T-helper 17 cell (primary cell): ENCODE results near the gene TRPC1. TPM values are rescaled to one million over a fixed set of nuclear protein-coding genes. Genes with fewer than 3 reads are reported as not detected.

Experiments used
- ATAC-seq: fragments of 150-1000 bp; cut with Tn5 transposase; 2 replicates; pipeline ENCODE4 v1.10.0; 2021; ENCODE audit warnings: mild to moderate bottlenecking, moderate library complexity
- DNase-seq, 3 donors: peaks; one replicate each; pipeline versions ENCODE4 v3.0.0 to v3.0.0-alpha.2; 2020 to 2021
- H3K9me3 ChIP-seq: one replicate; pipeline ENCODE4 v1.7.0; 2013; ENCODE audit warnings: low read length, mild to moderate bottlenecking; ENCODE audit not compliant: control insufficient read depth, poor library complexity, severe bottlenecking
- H3K27ac Mint-ChIP-seq: one replicate; pipeline ENCODE4 v1.8.0; 2022; ENCODE audit warnings: mild to moderate bottlenecking, moderate library complexity, mixed read lengths
- H3K27me3 Mint-ChIP-seq: one replicate; pipeline ENCODE4 v1.8.0; 2022; ENCODE audit warnings: mixed read lengths
- H3K36me3 Mint-ChIP-seq: one replicate; pipeline ENCODE4 v1.8.0; 2022; ENCODE audit warnings: low read depth, mixed read lengths
- H3K4me1 Mint-ChIP-seq: one replicate; pipeline ENCODE4 v1.8.0; 2022; ENCODE audit warnings: mild to moderate bottlenecking, mixed read lengths
- H3K4me3 Mint-ChIP-seq: one replicate; pipeline ENCODE4 v1.8.0; 2022; ENCODE audit warnings: mild to moderate bottlenecking, moderate library complexity, mixed read lengths
- total RNA-seq, 4 donors: library from RNA in 2 of 4; stranded (reverse) in 2 of 4; gene quantifications; one replicate each; pipeline ENCODE4 v1.2.3 and lab custom pipeline; 2022 to 2026

Gene TRPC1
- total RNA-seq, 2 donors from 2014 or later, result 3.3 to 5.1 TPM

GRCh38 chr3:142779591-142779990, 55.8 kb downstream of the TRPC1 start:
- Mint-ChIP-seq H3K4me3 (no peak overlapping the region), H3K27ac (no peak overlapping the region), H3K4me1 (no peaks in the 10 kb centered on the region), H3K27me3 (no peaks in the 10 kb centered on the region), H3K36me3 (peaks cover 5% of the 10 kb centered on the region)
- H3K9me3 ChIP-seq, result no peaks in the 10 kb centered on the region
- no peak for ATAC-seq
- DNase-seq, result no peak

GRCh38 chr3:142782616-142783015, 58.8 kb downstream of the TRPC1 start:
- Mint-ChIP-seq H3K27me3 (no peaks in the 10 kb centered on the region), H3K36me3 (peaks cover 3% of the 10 kb centered on the region), H3K27ac (no peak overlapping the region), H3K4me3 (no peak overlapping the region), H3K4me1 (no peaks in the 10 kb centered on the region)
- ATAC-seq (no peak), DNase-seq (no peak)
- H3K9me3 ChIP-seq, result no peaks in the 10 kb centered on the region

GRCh38 chr3:142784228-142784627, 60.4 kb downstream of the TRPC1 start:
- Mint-ChIP-seq H3K27ac (no peak overlapping the region), H3K27me3 (no peaks in the 10 kb centered on the region), H3K4me1 (no peaks in the 10 kb centered on the region), H3K36me3 (no peaks in the 10 kb centered on the region), H3K4me3 (no peak overlapping the region)
- no peaks in the 10 kb centered on the region for H3K9me3 ChIP-seq
- no peak for ATAC-seq
- DNase-seq, result no peak

- H3K36me3 Mint-ChIP-seq, result peaks cover 3% of the 10 kb centered on the region
- no peak overlapping the region for H3K4me3 Mint-ChIP-seq
Observed at GRCh38 chr3:142785996-142786395, 62.2 kb downstream of the TRPC1 start.

GRCh38 chr3:142787719-142788118, 63.9 kb downstream of the TRPC1 start:
- H3K9me3 ChIP-seq, result no peaks in the 10 kb centered on the region
- no peak overlapping the region for H3K27ac Mint-ChIP-seq
- H3K36me3 Mint-ChIP-seq, result peaks cover 3% of the 10 kb centered on the region
- no peak overlapping the region for H3K4me3 Mint-ChIP-seq
- DNase-seq (no peak), ATAC-seq (no peak)
- H3K4me1 Mint-ChIP-seq, result no peaks in the 10 kb centered on the region
- H3K27me3 Mint-ChIP-seq, result no peaks in the 10 kb centered on the region

More at GRCh38 chr3:142785996-142786395, 62.2 kb downstream of the TRPC1 start:
- no peak for ATAC-seq
- H3K27ac Mint-ChIP-seq, result no peak overlapping the region
- no peaks in the 10 kb centered on the region for H3K27me3 Mint-ChIP-seq
- H3K4me1 Mint-ChIP-seq, result no peaks in the 10 kb centered on the region
- H3K9me3 ChIP-seq, result no peaks in the 10 kb centered on the region
- DNase-seq, result no peak

GRCh38 chr3:142794508-142794907, 70.7 kb downstream of the TRPC1 start:
- no peak overlapping the region for H3K4me3 Mint-ChIP-seq

GRCh38 chr3:142795332-142795731, 71.5 kb downstream of the TRPC1 start:
- H3K9me3 ChIP-seq, result no peaks in the 10 kb centered on the region
- ATAC-seq (no peak), DNase-seq (no peak)
- peaks cover 2% of the 10 kb centered on the region for H3K4me1 Mint-ChIP-seq
- H3K36me3 Mint-ChIP-seq, result peaks cover 2% of the 10 kb centered on the region
- H3K27me3 Mint-ChIP-seq, result no peaks in the 10 kb centered on the region
- H3K27ac Mint-ChIP-seq, result no peak overlapping the region
- no peak overlapping the region for H3K4me3 Mint-ChIP-seq

More at GRCh38 chr3:142794508-142794907, 70.7 kb downstream of the TRPC1 start:
- peaks cover 2% of the 10 kb centered on the region for H3K4me1 Mint-ChIP-seq
- ATAC-seq (no peak), DNase-seq (no peak)
- peaks cover 5% of the 10 kb centered on the region for H3K36me3 Mint-ChIP-seq
- H3K27ac Mint-ChIP-seq, result no peak overlapping the region
- H3K9me3 ChIP-seq, result no peaks in the 10 kb centered on the region
- H3K27me3 Mint-ChIP-seq, result no peaks in the 10 kb centered on the region

GRCh38 chr3:142796823-142797222, 73.0 kb downstream of the TRPC1 start:
- Mint-ChIP-seq H3K27me3 (no peaks in the 10 kb centered on the region), H3K27ac (no peak overlapping the region), H3K4me3 (no peak overlapping the region), H3K4me1 (peaks cover 2% of the 10 kb centered on the region), H3K36me3 (peaks cover 2% of the 10 kb centered on the region)
- no peak for ATAC-seq
- DNase-seq, result no peak
- H3K9me3 ChIP-seq, result no peaks in the 10 kb centered on the region

GRCh38 chr3:142801746-142802145, 77.9 kb downstream of the TRPC1 start:
- Mint-ChIP-seq H3K27ac (no peak overlapping the region), H3K36me3 (peaks cover 5% of the 10 kb centered on the region), H3K4me3 (no peak overlapping the region), H3K4me1 (peaks cover 3% of the 10 kb centered on the region), H3K27me3 (no peaks in the 10 kb centered on the region)
- no peaks in the 10 kb centered on the region for H3K9me3 ChIP-seq
- ATAC-seq (no peak), DNase-seq (no peak)

GRCh38 chr3:142802891-142803290, 79.1 kb downstream of the TRPC1 start:
- Mint-ChIP-seq H3K27ac (no peak overlapping the region), H3K27me3 (no peaks in the 10 kb centered on the region)

GRCh38 chr3:142808103-142808917, 84.5 kb downstream of the TRPC1 start:
- H3K27ac Mint-ChIP-seq, result no peak overlapping the region
- ATAC-seq (no peak), DNase-seq (no peak)
- H3K36me3 Mint-ChIP-seq, result no peaks in the 10 kb centered on the region
- H3K9me3 ChIP-seq, result no peaks in the 10 kb centered on the region
- peaks cover 10% of the 10 kb centered on the region for H3K27me3 Mint-ChIP-seq
- no peak overlapping the region for H3K4me3 Mint-ChIP-seq
- no peaks in the 10 kb centered on the region for H3K4me1 Mint-ChIP-seq

More at GRCh38 chr3:142802891-142803290, 79.1 kb downstream of the TRPC1 start:
- Mint-ChIP-seq H3K4me3 (no peak overlapping the region), H3K36me3 (peaks cover 5% of the 10 kb centered on the region), H3K4me1 (peaks cover 3% of the 10 kb centered on the region)
- no peaks in the 10 kb centered on the region for H3K9me3 ChIP-seq
- DNase-seq, result no peak
- no peak for ATAC-seq

GRCh38 chr3:142809259-142809658, 85.4 kb downstream of the TRPC1 start:
- no peak overlapping the region for H3K27ac Mint-ChIP-seq
- DNase-seq, result no peak
- H3K4me3 Mint-ChIP-seq, result no peak overlapping the region
- H3K36me3 Mint-ChIP-seq, result no peaks in the 10 kb centered on the region
- H3K4me1 Mint-ChIP-seq, result no peaks in the 10 kb centered on the region
- no peak for ATAC-seq
- H3K27me3 Mint-ChIP-seq, result peaks cover 10% of the 10 kb centered on the region
- H3K9me3 ChIP-seq, result no peaks in the 10 kb centered on the region

GRCh38 chr3:142815803-142816202, 92.0 kb downstream of the TRPC1 start:
- DNase-seq (no peak), ATAC-seq (no peak)
- no peak overlapping the region for H3K27ac Mint-ChIP-seq
- H3K36me3 Mint-ChIP-seq, result no peaks in the 10 kb centered on the region
- peaks cover 2% of the 10 kb centered on the region for H3K4me1 Mint-ChIP-seq
- H3K27me3 Mint-ChIP-seq, result peaks cover 27% of the 10 kb centered on the region
- no peak overlapping the region for H3K4me3 Mint-ChIP-seq
- H3K9me3 ChIP-seq, result no peaks in the 10 kb centered on the region

- Mint-ChIP-seq H3K4me3 (no peak overlapping the region), H3K36me3 (no peaks in the 10 kb centered on the region), H3K27me3 (peaks cover 27% of the 10 kb centered on the region), H3K4me1 (peaks cover 2% of the 10 kb centered on the region), H3K27ac (no peak overlapping the region)
- DNase-seq, result no peak
- no peak for ATAC-seq
- no peaks in the 10 kb centered on the region for H3K9me3 ChIP-seq
Observed at GRCh38 chr3:142817356-142817755, 93.5 kb downstream of the TRPC1 start.
